ENCODE data around the gene FAM219A.

Gene FAM219A

DNA sequence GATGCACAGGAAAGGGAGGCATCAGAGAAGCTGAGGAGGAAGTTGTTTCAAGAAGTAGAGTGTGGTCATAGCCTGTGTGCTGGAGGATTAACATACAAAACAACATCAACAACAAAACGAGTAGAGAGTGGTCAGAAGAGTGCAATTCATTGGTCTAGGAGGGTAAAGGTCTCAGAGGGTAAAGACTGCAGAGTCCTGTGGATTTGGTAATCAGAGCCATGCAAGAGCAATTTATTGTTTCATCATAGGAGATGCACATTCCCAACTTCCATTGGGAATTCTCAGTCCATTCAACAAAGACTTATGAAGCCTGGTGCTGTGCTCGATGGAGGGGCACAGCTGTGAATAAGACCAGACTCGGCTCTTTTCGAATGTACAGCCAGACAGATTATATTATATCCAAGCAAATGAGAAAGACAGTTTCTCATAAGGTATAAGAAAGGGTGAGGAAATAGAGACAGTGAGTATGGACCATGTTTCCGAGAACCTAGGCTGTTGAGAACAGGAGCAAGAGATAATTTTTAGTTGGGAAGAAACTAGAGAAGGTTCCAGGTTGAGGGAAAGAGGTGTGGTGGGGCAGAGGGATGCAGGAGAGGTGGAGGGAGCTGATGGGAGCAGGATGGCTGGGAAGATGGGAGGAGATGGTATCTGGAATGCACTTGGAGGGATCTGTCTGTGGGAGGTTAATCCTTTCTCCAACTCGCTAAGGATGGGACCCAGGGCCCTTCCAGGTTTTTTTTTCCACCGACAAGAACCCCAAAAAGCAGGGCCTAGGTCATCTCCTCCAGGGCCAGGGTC is 73.8 kb downstream of the FAM219A start:
- Histone ChIP-seq H3K27ac (ENCODE audit: low read depth, low read length, severe bottlenecking) (no peak overlapping the region), H3K4me3 (ENCODE audit: extremely low read depth, insufficient read depth, low read length, poor library complexity, severe bottlenecking) (no peak overlapping the region)
- 78 to 94% methylated on average over 2 to 4 of the region's 7 CpGs for WGBS, 2 experiments (ENCODE audit: insufficient coverage in 2 of 2)

DNA sequence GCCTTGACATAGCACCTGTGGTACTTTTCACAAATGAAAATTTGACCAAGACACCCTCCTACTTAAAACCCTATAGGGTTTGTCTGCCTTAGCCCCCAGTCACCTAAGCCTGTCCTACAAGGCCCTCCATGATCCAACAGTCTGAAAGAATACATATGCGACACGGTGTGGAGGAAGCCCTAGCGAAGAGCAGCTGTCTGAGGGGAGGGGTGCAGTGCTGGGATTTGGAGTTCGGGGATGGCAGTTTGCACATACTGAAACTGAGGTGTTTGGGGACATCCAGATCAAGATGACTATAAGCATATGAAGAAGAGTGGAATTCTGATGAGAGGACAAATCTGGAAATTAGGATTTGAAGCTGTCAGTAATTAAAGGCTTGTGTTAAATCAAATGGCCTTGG is 74.5 kb downstream of the FAM219A start:
- 81 to 86% methylated on average over 1 to 4 of the region's 4 CpGs for WGBS, 2 experiments (ENCODE audit: insufficient coverage in 2 of 2)
- no peak overlapping the region for H3K4me3 ChIP-seq (ENCODE audit: extremely low read depth, insufficient read depth, low read length, poor library complexity, severe bottlenecking)
- H3K27ac ChIP-seq (ENCODE audit: low read depth, low read length, severe bottlenecking), result no peak overlapping the region
- H3K4me1 ChIP-seq (ENCODE audit: control insufficient read depth, insufficient read depth, low read length, poor library complexity, severe bottlenecking), result peaks cover 6% of the 10 kb centered on the region
- no peaks in the 10 kb centered on the region for H3K36me3 ChIP-seq (ENCODE audit: control insufficient read depth, insufficient read depth, low read length)
- no peaks in the 10 kb centered on the region for H3K9me3 ChIP-seq (ENCODE audit: control insufficient read depth, low read length)

More for the DNA sequence above, 73.8 kb downstream of the FAM219A start:
- no peaks in the 10 kb centered on the region for H3K9me3 ChIP-seq (ENCODE audit: control insufficient read depth, low read length)
- H3K36me3 ChIP-seq (ENCODE audit: control insufficient read depth, insufficient read depth, low read length), result no peaks in the 10 kb centered on the region
- H3K4me1 ChIP-seq (ENCODE audit: control insufficient read depth, insufficient read depth, low read length, poor library complexity, severe bottlenecking), result peaks cover 6% of the 10 kb centered on the region

DNA sequence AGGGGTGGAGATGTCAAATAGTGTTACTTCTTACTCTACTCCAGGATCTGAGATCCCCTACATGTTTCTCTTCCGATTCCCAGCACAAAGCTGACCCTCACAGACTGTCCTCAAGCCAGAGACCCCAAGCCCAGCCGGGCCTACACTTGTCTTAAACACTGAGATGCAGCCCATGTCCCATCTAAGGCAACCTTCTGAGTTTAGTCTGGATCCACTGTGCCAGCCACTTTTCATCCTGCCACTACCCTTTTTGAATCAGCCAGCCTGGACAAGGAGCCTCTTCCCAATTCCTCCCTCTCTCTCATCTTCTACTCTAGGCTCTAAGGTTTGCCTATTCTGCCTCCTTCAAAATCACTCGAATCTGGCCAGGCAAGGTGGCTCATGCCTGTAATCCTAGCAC is 75.5 kb downstream of the FAM219A start:
- Histone ChIP-seq H3K36me3 (ENCODE audit: control insufficient read depth, insufficient read depth, low read length) (no peaks in the 10 kb centered on the region), H3K9me3 (ENCODE audit: control insufficient read depth, low read length) (no peaks in the 10 kb centered on the region), H3K4me3 (ENCODE audit: extremely low read depth, insufficient read depth, low read length, poor library complexity, severe bottlenecking) (no peak overlapping the region), H3K27ac (ENCODE audit: low read depth, low read length, severe bottlenecking) (no peak overlapping the region), H3K4me1 (ENCODE audit: control insufficient read depth, insufficient read depth, low read length, poor library complexity, severe bottlenecking) (peaks cover 6% of the 10 kb centered on the region)
- WGBS, 2 experiments (ENCODE audit: insufficient coverage in 2 of 2), result 73 to 90% methylated on average over 2 to 3 of the region's 3 CpGs

DNA sequence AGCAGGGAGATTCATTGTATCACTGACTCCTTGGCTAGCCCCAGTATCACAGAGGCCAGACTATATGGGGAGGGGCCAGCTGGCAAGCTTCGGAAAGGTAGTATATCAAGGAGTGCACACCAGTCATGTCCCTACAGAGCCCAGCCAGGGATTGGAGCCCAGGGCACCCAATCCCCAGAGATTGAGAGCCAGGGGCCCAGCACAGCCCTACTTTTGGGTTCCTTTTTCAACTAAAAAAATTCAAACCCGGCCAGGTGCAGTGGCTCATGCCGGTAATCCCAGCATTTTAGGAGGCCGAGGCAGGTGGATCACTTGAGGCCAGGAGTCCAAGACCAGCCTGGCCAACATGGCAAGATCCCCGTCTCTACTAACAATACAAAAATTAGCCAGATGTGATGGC is 76.3 kb downstream of the FAM219A start:
- Histone ChIP-seq H3K4me3 (ENCODE audit: extremely low read depth, insufficient read depth, low read length, poor library complexity, severe bottlenecking) (no peak overlapping the region), H3K4me1 (ENCODE audit: control insufficient read depth, insufficient read depth, low read length, poor library complexity, severe bottlenecking) (peaks cover 6% of the 10 kb centered on the region), H3K27ac (ENCODE audit: low read depth, low read length, severe bottlenecking) (no peak overlapping the region), H3K36me3 (ENCODE audit: control insufficient read depth, insufficient read depth, low read length) (no peaks in the 10 kb centered on the region), H3K9me3 (ENCODE audit: control insufficient read depth, low read length) (no peaks in the 10 kb centered on the region)
- WGBS, 2 experiments (ENCODE audit: insufficient coverage in 2 of 2), result 86 to 87% methylated on average over 4 of the region's 5 CpGs

DNA sequence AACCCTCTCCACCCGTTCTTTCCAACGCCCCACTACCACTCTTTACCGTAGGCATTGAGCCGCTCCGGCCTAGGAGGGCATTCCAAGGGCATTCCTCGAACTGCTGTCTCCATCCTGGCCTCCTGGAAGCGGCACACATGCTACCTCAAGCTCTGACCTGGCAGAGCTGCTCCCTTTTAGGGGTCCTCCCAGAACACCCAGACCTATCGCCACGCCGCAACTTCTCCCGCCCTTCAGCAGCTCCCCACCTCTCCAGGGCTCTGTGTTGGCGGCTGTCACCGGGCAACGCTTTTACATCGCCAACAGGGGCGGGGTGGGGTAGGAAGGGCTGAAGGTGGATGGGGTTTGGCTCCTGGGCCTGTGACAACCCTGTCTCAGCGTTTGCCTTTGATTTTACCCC is 77.0 kb downstream of the FAM219A start:
- H3K4me1 ChIP-seq (ENCODE audit: control insufficient read depth, insufficient read depth, low read length, poor library complexity, severe bottlenecking), result peaks cover 6% of the 10 kb centered on the region
- no peaks in the 10 kb centered on the region for H3K9me3 ChIP-seq (ENCODE audit: control insufficient read depth, low read length)
- WGBS, 2 experiments (ENCODE audit: insufficient coverage in 2 of 2), result 33 to 59% methylated on average over 7 to 16 of the region's 17 CpGs
- no peak overlapping the region for H3K27ac ChIP-seq (ENCODE audit: low read depth, low read length, severe bottlenecking)
- peak overlapping the region; percentile 31 for H3K4me3 ChIP-seq (ENCODE audit: extremely low read depth, insufficient read depth, low read length, poor library complexity, severe bottlenecking)
- no peaks in the 10 kb centered on the region for H3K36me3 ChIP-seq (ENCODE audit: control insufficient read depth, insufficient read depth, low read length)

DNA sequence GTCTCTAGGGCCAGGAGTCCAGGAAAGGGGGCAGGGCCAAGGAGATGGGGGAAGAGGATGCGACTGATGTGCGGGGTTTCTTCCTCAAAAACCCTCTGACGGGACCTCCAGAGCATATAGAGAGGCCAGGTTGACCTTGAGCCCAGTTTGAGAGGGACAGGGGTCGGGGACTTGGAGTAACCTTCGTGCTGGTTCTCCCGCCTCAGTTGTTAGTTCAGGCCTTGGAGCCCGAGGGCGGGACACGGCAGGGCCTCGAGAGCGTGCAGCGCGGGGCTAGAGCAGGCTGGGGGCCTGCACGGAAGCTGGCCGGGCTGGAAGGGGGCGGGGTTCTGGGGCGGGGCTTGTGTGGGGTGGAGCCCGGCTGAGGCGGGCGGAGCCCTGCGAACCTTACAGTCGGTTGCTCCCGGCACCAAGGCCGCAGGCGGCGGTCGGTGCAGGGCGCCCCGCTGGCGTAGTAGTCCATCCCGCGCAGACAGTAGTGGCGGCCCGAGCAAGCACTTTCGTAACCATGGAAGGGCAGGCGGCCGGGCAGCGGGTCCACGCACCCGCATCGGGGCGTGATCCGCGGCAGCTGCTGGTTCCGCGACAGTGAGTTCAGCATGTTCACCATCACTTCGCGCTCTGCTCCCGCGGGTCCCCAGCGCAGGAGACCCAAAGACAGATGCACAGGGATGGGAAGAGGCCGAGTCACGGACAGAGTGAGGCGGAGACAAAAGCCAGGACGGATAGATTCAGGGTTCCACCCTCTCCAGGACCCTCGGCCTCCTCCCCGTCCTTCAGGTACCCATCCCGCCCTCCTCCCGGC is 77.7 kb downstream of the FAM219A start:
- WGBS, 2 experiments (ENCODE audit: insufficient coverage in 2 of 2), result 6 to 10% methylated on average over 45 to 57 of the region's 59 CpGs
- Histone ChIP-seq H3K9me3 (ENCODE audit: control insufficient read depth, low read length) (no peaks in the 10 kb centered on the region), H3K36me3 (ENCODE audit: control insufficient read depth, insufficient read depth, low read length) (no peaks in the 10 kb centered on the region), H3K27ac (ENCODE audit: low read depth, low read length, severe bottlenecking) (no peak overlapping the region), H3K4me3 (ENCODE audit: extremely low read depth, insufficient read depth, low read length, poor library complexity, severe bottlenecking) (peak overlapping the region; percentile 31), H3K4me1 (ENCODE audit: control insufficient read depth, insufficient read depth, low read length, poor library complexity, severe bottlenecking) (peaks cover 6% of the 10 kb centered on the region)

DNA sequence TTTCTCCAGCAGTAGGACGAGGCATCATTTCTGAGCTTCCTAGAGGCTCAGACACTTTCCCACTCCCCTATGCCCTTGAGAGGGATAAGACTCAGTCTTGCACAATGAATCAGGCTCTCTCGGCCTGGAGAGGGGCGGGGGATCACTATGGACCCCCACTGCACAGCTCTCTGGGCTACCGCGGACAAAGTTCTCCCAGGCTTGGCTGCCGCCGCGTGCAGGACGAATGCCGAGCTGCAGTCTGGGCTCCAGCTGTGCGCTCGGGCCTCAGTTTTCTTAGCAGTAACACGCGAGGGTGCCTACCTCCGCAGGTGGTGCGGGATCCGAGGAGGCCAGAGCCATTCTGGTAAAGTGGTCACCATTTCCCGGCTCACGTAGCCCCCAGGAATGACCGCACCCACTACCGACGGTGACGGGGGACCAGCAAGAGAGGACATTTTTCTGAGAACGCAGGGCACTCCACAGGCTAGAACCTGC is 78.3 kb downstream of the FAM219A start:
- H3K4me1 ChIP-seq (ENCODE audit: control insufficient read depth, insufficient read depth, low read length, poor library complexity, severe bottlenecking), result peaks cover 6% of the 10 kb centered on the region
- no peak overlapping the region for H3K27ac ChIP-seq (ENCODE audit: low read depth, low read length, severe bottlenecking)
- H3K9me3 ChIP-seq (ENCODE audit: control insufficient read depth, low read length), result no peaks in the 10 kb centered on the region
- no peaks in the 10 kb centered on the region for H3K36me3 ChIP-seq (ENCODE audit: control insufficient read depth, insufficient read depth, low read length)
- WGBS, 2 experiments (ENCODE audit: insufficient coverage in 2 of 2), result 6 to 7% methylated on average over 23 to 24 of the region's 24 CpGs
- peak overlapping the region; percentile 31 for H3K4me3 ChIP-seq (ENCODE audit: extremely low read depth, insufficient read depth, low read length, poor library complexity, severe bottlenecking)

DNA sequence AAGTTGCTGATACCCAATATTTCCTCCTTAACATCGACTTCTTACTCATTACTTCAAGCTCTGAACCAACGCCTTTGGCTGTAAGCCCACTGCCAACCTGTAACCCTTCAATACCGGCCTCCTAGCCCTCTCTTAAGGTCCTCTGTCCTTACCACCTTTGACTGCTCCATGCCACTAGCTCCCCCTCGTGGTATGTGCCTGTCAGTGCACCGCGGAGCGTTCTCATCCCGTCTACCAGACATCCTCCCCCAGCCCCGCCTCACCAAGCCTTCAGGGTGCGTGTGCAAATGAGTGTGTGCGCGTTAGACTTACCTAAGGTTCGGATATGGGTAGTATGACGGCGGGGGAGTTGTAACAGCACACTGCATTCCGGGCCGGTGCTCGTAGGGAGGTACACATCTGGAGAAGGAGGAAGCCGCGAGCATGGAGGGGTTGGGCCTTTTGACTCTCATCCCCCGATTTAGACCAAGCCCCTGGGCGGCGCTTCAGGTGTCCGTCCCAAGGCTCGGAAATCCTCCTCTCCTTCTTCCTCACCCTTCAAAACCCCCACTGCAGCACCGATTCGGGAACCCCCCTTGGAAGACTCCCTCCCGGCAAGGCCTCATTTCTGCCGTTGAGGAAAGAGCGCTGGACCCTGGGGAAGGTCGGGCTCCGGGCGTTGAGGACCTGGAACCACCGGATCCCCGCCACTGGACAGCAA is 78.9 kb downstream of the FAM219A start:
- Histone ChIP-seq H3K9me3 (ENCODE audit: control insufficient read depth, low read length) (no peaks in the 10 kb centered on the region), H3K36me3 (ENCODE audit: control insufficient read depth, insufficient read depth, low read length) (no peaks in the 10 kb centered on the region), H3K27ac (ENCODE audit: low read depth, low read length, severe bottlenecking) (no peak overlapping the region), H3K4me1 (ENCODE audit: control insufficient read depth, insufficient read depth, low read length, poor library complexity, severe bottlenecking) (peaks cover 6% of the 10 kb centered on the region), H3K4me3 (ENCODE audit: extremely low read depth, insufficient read depth, low read length, poor library complexity, severe bottlenecking) (peak overlapping the region; percentile 31)
- 3 to 4% methylated on average over 24 to 30 of the region's 35 CpGs for WGBS, 2 experiments (ENCODE audit: insufficient coverage in 2 of 2)

DNA sequence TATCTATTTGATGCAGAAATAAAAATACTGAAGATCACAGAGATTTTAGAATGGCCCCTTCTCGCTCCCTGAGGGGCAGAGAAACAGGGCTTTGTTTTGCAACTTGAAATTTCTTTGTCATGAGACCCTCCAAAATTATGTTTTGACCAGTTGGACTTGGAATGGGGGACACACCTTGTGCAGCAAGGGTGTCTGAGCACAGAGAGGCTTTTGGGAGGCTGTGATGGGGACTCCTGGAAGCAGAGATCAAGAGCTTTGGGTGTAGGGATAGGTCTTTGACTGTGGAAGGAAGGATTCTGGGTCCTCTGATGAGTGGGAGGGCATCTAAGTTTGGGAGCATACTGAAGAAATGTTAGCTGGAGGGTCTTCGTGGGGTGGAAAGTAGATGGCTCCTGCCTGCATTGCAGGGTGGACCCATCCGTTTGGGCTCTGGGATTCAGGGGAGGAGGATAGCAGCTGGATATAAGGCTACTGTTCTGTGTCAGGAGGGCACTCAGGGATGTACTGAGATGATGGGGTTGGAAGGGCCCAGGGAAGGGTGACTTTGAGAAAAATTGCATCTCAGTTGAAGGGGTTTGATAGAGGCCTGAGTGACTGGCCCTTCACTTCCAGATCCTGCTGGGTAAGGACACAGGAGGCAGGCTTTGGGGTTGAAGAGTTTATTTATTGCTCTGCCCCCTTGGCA is 79.9 kb downstream of the FAM219A start:
- Histone ChIP-seq H3K4me3 (ENCODE audit: extremely low read depth, insufficient read depth, low read length, poor library complexity, severe bottlenecking) (no peak overlapping the region), H3K36me3 (ENCODE audit: control insufficient read depth, insufficient read depth, low read length) (no peaks in the 10 kb centered on the region), H3K9me3 (ENCODE audit: control insufficient read depth, low read length) (no peaks in the 10 kb centered on the region), H3K27ac (ENCODE audit: low read depth, low read length, severe bottlenecking) (no peak overlapping the region), H3K4me1 (ENCODE audit: control insufficient read depth, insufficient read depth, low read length, poor library complexity, severe bottlenecking) (peaks cover 6% of the 10 kb centered on the region)
- WGBS, 2 experiments (ENCODE audit: insufficient coverage in 2 of 2), result 83 to 86% methylated on average over 3 of the region's 3 CpGs

DNA sequence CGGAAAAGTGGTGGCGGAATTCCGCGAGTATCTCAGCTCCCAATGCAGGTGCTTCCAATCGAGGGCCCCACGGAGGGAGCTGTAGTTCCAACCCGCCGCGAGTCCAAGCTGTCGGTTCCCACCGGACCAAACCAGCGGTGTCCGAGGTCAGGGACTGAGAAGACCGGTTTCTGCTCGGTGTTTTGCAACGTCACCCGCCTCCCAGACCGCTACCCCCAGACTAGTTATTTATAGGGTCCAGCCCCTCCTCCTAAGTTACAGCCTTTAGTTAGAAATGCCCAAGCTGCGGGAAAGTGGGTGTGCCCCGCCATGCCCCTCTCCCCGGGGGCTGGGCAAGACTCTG is 81.0 kb downstream of the FAM219A start:
- no peak overlapping the region for H3K27ac ChIP-seq (ENCODE audit: low read depth, low read length, severe bottlenecking)
- 21 to 30% methylated on average over 17 to 18 of the region's 21 CpGs for WGBS, 2 experiments (ENCODE audit: insufficient coverage in 2 of 2)

More for the DNA sequence above, 81.0 kb downstream of the FAM219A start:
- Histone ChIP-seq H3K36me3 (ENCODE audit: control insufficient read depth, insufficient read depth, low read length) (no peaks in the 10 kb centered on the region), H3K4me3 (ENCODE audit: extremely low read depth, insufficient read depth, low read length, poor library complexity, severe bottlenecking) (peak overlapping the region; percentile 60), H3K9me3 (ENCODE audit: control insufficient read depth, low read length) (no peaks in the 10 kb centered on the region), H3K4me1 (ENCODE audit: control insufficient read depth, insufficient read depth, low read length, poor library complexity, severe bottlenecking) (peaks cover 6% of the 10 kb centered on the region)

All from mesodermal cell (in vitro differentiated cells).